ENCODE measurements around the gene NEURL1B.

DNA sequence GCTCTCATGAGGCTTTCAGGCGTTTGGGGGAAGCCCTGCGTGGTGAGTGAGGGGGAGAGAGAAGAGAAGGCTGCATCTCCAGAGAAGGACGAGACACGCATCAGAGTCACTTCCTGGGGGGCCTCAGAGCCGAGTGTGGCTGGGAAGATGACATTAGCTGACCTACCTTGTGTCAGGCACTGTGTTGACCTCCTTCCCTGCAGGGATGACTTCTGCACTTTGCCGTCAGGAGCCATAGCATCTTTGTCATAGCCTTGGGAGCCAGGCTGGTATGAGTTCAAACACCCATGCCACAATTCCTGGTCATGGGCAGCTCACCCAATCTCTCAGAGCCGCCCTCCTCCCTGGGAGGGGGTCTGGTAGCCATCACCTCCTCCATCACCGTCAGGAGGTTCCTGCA, 17.3 kb downstream of the NEURL1B start:
- TF ChIP-seq, protein P1, sequence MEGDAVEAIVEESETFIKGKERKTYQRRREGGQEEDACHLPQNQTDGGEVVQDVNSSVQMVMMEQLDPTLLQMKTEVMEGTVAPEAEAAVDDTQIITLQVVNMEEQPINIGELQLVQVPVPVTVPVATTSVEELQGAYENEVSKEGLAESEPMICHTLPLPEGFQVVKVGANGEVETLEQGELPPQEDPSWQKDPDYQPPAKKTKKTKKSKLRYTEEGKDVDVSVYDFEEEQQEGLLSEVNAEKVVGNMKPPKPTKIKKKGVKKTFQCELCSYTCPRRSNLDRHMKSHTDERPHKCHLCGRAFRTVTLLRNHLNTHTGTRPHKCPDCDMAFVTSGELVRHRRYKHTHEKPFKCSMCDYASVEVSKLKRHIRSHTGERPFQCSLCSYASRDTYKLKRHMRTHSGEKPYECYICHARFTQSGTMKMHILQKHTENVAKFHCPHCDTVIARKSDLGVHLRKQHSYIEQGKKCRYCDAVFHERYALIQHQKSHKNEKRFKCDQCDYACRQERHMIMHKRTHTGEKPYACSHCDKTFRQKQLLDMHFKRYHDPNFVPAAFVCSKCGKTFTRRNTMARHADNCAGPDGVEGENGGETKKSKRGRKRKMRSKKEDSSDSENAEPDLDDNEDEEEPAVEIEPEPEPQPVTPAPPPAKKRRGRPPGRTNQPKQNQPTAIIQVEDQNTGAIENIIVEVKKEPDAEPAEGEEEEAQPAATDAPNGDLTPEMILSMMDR (IDR thresholded peaks at IDR 0.05 in 4 of 5, conservative IDR thresholded peaks at IDR 0.05 in 1 of 5): no peak
- no peak for TF ChIP-seq POLR2A (IDR thresholded peaks at IDR 0.05)

Measured in gastrocnemius medialis (tissue), 4 donors.